ENCODE data around the gene CLEC16A. TPM values are rescaled to one million over a fixed set of nuclear protein-coding genes. Genes with fewer than 3 reads are reported as not detected.

CLEC16A gene
- total and polyA plus RNA-seq, 9 of the 15 experiments (the other 6 are each of a cell fraction or from before 2014, with no cell fraction given) = 1.00 to 22.3 (median 10.0) TPM

GRCh38 chr16:10930755-10931093 is 13.6 kb upstream of the CLEC16A start:
- Histone ChIP-seq H3K4me3 (no peak overlapping the region), H3K79me2 (ENCODE audit: control insufficient read depth, insufficient read depth, low read length) (peaks cover 11% of the 10 kb centered on the region; the same call in 1 of the 3 replicates), H3K9me3 (replicated peaks; ENCODE audit: control insufficient read depth, insufficient read depth, low read depth, low read length) (no peaks in the 10 kb centered on the region), H3K4me2 (ENCODE audit: insufficient read depth, low read length) (no peak overlapping the region), H2AFZ (ENCODE audit: low read depth, low read length) (no peak overlapping the region), H4K20me1 (replicated peaks; ENCODE audit: control insufficient read depth, insufficient read depth, low read length) (peaks cover 24% of the 10 kb centered on the region), H3K27me3 (ENCODE audit: control insufficient read depth in 2 of 2, insufficient read depth in 2 of 2, low read length in 2 of 2) (no peaks in the 10 kb centered on the region), H3K27ac (ENCODE audit: extremely low read depth, low read depth, low read length) (no peak overlapping the region), H3K36me3 (ENCODE audit: control insufficient read depth, insufficient read depth, low read length) (peaks cover 47% of the 10 kb centered on the region), H3K4me1 (replicated peaks in 1 of 2; ENCODE audit: control insufficient read depth in 2 of 2, insufficient read depth in 2 of 2, low read length in 2 of 2) (peaks cover 0 to 3% of the 10 kb centered on the region in 2 experiments; a peak in 2 of 5 replicates), H3K9ac (ENCODE audit: insufficient read depth in 1 of 2, low read depth in 2 of 2, low read length in 2 of 2) (no peak overlapping the region), H3K9me1 (ENCODE audit: control insufficient read depth, insufficient read depth, low read length) (no peaks in the 10 kb centered on the region)
- intact Hi-C loops (cut with micrococcal nuclease) = no loop called here
- peak; percentile 40; the same call in 2 of the 3 replicates for ATAC-seq
- FAIRE-seq = no peak
- POLR2A ChIA-PET = no interaction called here
- BruUV-seq (replicated peaks) = no TSS peak
- no peak for TF ChIP-seq CREB3 (tag; conservative IDR thresholded peaks at IDR 0.05; ENCODE audit: low read depth)
- TF ChIP-seq ZNF212 (CRISPR knock-in tag; IDR thresholded peaks at IDR 0.05) = no peak
- no peak for TF ChIP-seq MAX (CRISPR knock-in tag; IDR thresholded peaks at IDR 0.05)
- no peak for TF ChIP-seq POLR2AphosphoS2 (IDR thresholded peaks at IDR 0.05; ENCODE audit: low read length)
- TF ChIP-seq ADNP (tag; IDR thresholded peaks at IDR 0.05) = no peak
- in situ Hi-C loops (cut with MboI) = loop anchor here (10.0 kb wide), 1 partner anchor 676 kb away; no protein-coding TSS in a partner anchor
- CTCF ChIA-PET (ENCODE audit: low intra/inter-chr PET ratio) = no interaction called here
- WGBS (ENCODE audit: insufficient coverage, low coverage, missing lambda C conversion rate) = 70% methylated on average over 2 of the region's 2 CpGs
- DNase-seq (ENCODE audit: extremely low read depth in 1 of 4, low spot score in 3 of 4) = no peak

All from K562 (cell line).